Hematopoietic multipotent progenitor cell treated with erythropoietin and hydrocortisone succinate and interleukin-3 and kit ligand, for 17 days (in vitro differentiated cells): ENCODE measurements around the gene SRSF3.

Source experiments
- DNase-seq: peaks from one replicate; pipeline ENCODE4 v3.0.0-alpha.2; 2015; ENCODE audit warnings: low spot score

The SRSF3 gene

GRCh38 chr6:36623547-36624459, 29.6 kb downstream of the SRSF3 start:
- peak; percentile 84 for DNase-seq

GRCh38 chr6:36624461-36625157, 30.4 kb downstream of the SRSF3 start:
- no peak for DNase-seq

GRCh38 chr6:36625158-36625919, 31.2 kb downstream of the SRSF3 start:
- DNase-seq, result no peak

GRCh38 chr6:36626636-36627035, 32.5 kb downstream of the SRSF3 start:
- no peak for DNase-seq

- DNase-seq, result no peak
Measured at GRCh38 chr6:36627141-36627540, 33.0 kb downstream of the SRSF3 start.

- no peak for DNase-seq
Measured at GRCh38 chr6:36627801-36628246, 33.7 kb downstream of the SRSF3 start.

GRCh38 chr6:36629784-36630183, 35.6 kb downstream of the SRSF3 start:
- no peak for DNase-seq

GRCh38 chr6:36631326-36632011, 37.3 kb downstream of the SRSF3 start:
- DNase-seq, result no peak

- no peak for DNase-seq
Measured at GRCh38 chr6:36633370-36633769, 39.2 kb downstream of the SRSF3 start.

- DNase-seq, result no peak
Measured at GRCh38 chr6:36633915-36634314, 39.8 kb downstream of the SRSF3 start.

- DNase-seq, result no peak
Measured at GRCh38 chr6:36634317-36635108, 40.4 kb downstream of the SRSF3 start.

GRCh38 chr6:36636283-36636682, 42.1 kb downstream of the SRSF3 start:
- DNase-seq, result no peak

- DNase-seq, result no peak
Measured at GRCh38 chr6:36636687-36637418, 42.7 kb downstream of the SRSF3 start.

- DNase-seq, result no peak
Measured at GRCh38 chr6:36638579-36638978, 44.4 kb downstream of the SRSF3 start.

- DNase-seq, result no peak
Measured at GRCh38 chr6:36639171-36639808, 45.1 kb downstream of the SRSF3 start.

- DNase-seq, result no peak
Measured at GRCh38 chr6:36641543-36641942, 47.4 kb downstream of the SRSF3 start.

GRCh38 chr6:36642913-36643817, 49.0 kb downstream of the SRSF3 start:
- no peak for DNase-seq

- DNase-seq, result no peak
Measured at GRCh38 chr6:36643977-36644376, 49.8 kb downstream of the SRSF3 start.

- no peak for DNase-seq
Measured at GRCh38 chr6:36649086-36649485, 54.9 kb downstream of the SRSF3 start.
